GM19468 (cell line): ENCODE data around the gene CDHR4.
"Not testable (repeated sequence)": the region's sequence is repeated elsewhere in the genome, so short reads cannot be mapped to it uniquely, and the experiment has no call there.

Experiments
- ATAC-seq: cut with Tn5 transposase; IDR thresholded peaks from one replicate; pipeline ENCODE4 v1.9.1; 2021; ENCODE audit warnings: mild to moderate bottlenecking, moderate library complexity, moderate number of reproducible peaks; ENCODE audit not compliant: unreplicated experiment; ENCODE audit errors: extremely low read depth

CDHR4 gene

DNA sequence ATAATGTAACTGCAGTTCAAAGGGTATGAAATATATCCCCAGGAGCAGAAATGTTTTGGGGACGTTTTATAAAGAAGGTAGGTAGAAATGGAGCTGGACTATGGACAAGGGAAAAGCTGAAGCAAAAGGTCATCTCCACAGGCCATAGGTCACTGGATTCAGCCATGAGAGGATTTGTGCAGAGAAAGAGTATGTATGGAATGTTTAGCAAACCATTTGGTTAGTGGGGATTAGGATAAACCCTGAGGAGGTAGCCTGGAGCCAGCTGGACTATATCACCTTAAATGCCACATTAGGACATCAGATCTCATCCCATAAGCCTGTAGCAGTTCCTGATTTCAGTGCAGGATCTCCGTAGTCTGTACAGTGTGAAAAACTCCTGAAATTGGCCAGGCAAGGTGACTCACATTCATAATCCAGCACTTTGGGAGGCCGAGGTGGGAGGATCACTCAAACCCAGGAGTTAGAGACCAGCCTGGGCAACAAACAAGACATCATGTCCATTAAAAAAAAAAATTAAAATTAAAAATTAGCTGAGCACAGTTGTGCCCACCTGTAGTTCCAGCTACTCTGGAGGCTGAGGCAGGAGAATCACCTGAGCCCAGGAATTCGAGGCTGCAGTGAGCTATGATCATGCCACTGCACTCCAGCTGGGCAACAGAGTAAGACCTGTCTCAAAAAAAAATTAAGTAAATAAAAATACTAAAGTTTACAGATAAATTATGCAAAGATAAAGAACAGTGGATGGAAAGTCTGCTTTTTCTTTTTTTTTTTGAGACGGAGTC, 18.1 kb downstream of the CDHR4 start:
- no peak for ATAC-seq

DNA sequence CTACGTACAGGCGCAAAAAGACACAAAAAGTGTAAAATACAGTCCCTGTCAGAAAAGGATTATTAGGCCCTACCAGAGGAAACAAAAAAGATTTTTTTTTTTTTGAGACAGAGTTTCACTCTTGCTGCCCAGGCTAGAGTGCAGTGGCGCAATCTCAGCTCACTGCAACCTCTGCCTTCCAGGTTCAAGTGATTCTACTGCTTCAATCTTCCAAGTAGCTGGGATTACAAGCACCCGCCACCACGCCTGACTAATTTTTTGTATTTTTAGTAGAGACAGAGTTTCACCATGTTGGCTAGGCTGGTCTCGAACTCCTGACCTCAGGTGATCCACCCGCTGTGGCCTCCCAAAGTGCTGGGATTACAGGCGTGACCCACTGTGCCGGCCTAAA, 18.7 kb downstream of the CDHR4 start:
- ATAC-seq = not testable (repeated sequence)

DNA sequence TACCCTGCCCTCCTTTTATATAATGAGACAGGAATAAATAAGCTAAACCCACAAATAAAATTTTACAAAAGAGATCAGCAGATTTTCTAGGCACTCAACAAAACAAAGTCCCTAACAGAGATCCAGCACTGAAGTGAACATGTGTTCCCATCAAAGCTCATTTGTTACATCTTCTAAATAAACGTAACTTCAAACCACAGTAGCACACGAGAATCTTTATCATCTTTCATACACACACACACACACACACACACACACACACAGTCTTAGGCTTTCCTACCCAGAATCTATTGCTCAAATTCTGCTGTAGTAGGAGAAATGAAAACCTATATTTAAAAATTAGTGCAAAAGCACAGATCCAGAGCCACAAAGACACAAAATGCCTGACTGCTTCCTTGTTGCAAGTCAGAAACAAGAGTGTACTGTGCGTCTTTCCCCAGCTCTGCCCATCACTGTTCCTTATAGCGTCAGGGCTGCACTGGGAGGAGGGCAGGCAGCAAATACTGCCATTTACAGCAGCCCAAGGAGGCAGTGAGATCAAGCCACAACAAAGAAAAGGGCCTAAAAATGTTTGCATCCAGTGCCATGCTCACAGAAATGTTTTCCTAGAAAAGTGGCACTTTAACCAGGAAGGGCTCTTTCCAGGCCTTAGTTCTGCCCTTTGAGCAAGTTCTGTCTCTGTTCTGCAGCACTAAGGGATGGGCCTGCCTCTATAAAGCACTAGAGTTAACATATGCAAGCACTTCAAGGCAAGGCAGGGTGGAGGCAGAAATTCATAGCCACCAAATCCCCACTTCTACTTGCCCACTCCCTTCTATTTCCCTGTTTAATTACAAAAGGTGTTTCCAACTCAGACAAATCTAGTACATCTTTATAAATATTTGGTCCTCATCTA, 19.3 kb downstream of the CDHR4 start:
- no peak for ATAC-seq

DNA sequence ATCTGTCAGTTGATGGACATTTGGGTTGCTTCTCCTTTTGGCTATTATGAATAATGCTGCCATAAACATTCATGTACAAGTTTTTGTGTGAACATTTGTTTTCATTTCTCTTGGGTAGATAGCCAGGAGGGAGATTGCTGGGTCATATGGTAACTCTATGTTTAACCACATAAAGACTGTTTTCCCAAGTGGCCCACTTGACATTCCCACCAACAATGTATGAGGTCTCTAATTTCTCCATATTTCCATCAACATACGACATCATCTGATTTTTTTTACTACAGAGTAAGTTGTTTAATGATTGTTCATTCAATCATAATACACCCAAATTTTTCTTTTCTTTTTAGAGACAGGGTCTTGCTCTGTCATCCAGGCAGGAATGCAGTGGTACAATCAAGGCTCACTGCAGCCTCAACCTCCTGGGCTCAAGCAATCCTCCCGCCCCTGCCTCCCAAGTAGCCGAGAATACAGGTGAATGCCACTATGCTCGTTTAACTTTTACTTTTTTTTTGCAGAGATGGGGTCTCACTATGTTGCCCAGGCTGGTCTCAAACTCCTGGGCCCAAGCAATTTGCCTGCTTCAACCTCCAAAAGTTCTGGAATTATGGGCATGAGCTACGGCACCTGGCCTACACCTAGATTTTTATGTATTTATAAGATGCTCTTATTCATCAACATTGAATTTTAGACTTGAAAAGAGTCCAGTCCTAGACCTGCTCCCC, 20.2 kb downstream of the CDHR4 start:
- no peak for ATAC-seq

DNA sequence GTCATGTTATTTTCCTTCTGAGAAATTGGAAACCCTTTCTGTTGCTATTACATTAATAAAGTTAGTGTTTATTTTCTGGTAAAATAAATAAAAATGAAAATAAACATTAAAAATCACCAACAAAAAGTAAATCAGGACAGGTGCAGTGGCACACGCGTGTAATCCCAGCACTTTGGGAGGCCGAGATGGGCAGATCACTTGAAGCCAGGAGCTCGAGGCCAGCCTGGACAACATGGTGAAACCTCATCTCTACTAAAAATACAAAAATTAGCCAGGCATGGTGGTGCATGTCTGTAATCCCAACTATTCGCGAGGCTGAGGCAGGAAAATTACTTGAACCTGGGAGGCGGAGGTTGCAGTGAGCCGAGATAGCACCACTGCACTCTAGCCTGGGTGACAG, 23.6 kb downstream of the CDHR4 start:
- not testable (repeated sequence) for ATAC-seq

DNA sequence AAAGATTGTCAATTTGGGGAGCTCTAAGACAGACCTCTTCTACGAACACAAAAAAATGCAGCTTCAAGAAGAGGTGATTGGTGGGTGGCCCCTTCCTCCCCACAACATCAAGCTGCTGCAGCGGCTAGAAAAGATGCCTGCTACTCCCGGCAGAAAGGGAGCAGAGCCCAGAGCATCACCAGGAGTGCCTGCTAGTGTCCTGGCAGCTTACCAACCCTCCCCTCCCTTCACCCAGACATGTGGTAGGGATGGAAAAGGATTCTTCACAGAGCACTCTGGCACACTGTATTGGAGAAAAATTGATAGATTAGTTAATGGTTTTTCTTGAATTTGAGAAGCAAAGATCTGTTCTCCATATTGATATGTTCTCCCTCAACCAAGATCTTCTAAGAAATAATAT, 24.1 kb downstream of the CDHR4 start:
- ATAC-seq = no peak

DNA sequence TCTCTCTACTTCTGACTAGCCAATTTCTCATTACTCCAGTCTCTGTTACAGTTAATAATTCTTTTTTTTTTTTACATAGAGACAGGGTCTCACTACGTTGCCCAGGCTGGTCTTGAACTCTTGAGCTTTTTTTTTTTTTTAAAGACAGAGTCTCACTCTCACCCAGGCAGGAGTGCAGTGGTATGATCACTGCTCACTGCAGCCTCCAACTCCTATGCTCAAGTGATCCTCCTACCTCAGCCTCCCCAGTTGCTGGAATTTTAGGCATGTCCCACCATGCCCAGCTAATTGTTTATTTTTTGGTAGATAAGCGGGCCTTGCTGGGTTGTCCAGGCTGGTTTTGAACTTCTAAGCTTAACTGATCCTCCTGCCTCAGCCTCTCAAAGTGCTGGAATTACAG, 27.0 kb downstream of the CDHR4 start:
- ATAC-seq = no peak

DNA sequence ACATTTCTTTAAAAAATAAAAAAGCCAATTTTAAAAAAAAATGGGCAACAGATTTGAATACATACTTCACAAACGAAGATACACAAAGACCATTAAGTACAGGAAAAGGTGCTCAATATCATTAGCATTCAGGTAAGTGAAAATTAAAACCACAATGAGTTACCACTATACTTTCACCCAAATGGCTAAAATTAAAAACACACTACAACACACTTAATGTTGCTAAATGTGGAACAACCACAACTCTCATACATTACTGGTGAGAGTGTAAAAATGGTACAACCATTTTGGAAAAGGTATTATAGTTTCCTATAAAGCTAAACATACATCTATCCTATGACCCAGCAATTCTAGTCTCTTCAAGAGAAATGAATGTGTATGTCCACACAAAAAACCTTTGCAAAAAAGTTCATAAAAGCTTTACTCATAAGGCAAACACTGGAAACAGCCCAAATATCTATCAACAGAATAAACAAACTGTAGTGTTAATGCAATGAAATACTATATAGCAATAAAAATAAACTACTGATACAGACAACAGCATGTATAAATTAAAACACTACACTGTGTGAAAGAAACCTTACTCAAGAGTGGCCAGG, 28.2 kb downstream of the CDHR4 start:
- ATAC-seq = no peak

DNA sequence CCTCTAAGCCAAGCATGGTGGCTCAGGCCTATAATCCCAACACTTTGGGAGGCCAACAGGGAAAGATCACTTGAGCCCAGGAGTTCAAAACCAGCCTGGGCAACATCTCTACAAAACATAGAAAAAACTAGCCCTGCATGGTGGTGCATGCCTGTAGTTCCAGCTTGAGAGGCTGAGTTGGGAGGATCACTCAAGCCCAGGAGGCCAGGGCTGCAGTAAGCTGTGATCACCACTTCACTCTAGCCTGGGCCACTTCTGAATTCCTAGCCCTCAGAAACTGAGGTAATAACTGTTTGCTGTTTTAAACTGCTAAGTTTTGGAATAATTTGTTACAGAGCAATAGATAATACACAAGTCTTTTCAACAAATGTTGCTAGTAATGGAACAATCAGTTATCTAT, 29.7 kb downstream of the CDHR4 start:
- no peak for ATAC-seq

DNA sequence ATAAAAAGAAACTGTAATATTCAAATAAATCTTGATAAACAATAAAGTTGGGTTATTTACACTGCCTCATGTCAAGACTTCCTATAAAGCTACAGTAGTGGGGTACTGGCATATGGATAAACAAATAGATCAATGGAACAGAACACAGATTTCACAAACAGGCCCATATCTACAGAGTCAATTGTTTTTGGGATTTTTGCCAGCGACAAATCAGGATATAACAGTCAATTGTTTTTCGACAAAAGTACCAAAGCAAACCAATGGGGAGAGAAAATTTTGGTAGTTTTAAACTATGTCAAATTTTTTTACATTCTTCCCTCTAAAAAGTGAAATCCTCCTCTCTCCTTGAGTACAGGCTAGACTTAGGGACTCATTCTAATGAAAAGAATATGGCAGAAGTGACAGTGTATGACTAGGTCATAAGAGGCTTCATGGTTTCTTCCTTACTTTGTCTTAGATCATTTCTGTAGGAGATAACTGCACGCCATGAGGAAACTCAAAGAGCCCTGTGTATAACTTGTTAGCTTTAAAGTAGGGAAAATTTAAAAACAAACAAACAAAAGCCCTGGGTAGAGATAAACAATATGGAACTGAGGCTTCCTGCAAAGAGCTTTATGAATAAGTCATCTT, 30.3 kb downstream of the CDHR4 start:
- no peak for ATAC-seq

DNA sequence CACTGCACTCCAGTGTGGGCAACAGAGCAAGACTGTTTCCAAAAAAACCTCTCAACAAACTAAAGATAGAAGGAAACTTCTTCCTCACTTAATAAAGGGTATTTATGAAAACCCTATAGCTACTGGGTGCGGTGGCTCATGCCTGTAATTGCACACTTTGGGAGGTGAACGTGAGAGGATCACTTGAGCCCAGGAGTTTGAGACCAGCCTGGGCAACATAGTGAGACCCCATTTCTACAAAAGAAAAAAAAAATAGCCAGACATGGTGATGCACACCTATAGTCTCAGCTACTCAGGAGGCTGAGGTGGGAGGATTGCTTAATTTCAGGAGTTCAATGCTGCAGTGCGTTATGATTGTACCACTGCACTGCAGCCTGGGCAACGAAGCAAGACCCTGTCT, 35.7 kb downstream of the CDHR4 start:
- ATAC-seq = no peak

DNA sequence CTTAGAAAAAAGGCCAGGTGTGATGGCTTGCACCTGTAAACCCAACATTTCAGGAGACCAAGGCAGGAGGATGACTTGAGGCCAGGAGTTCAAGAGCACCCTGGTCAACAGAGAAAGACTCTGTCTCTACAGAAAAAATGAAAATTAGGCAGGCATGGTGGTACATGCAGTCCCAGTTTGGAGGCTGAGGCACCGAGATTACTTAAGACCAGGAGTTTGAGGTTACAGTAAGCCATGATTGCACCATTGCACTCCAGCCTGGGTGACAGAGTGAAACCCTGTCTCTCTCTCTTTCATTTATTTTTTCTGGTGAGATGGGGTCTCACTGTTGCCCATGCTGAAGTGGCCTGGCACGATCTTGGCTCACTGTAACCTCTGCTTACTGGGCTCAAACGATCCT, 38.0 kb downstream of the CDHR4 start:
- ATAC-seq = no peak

DNA sequence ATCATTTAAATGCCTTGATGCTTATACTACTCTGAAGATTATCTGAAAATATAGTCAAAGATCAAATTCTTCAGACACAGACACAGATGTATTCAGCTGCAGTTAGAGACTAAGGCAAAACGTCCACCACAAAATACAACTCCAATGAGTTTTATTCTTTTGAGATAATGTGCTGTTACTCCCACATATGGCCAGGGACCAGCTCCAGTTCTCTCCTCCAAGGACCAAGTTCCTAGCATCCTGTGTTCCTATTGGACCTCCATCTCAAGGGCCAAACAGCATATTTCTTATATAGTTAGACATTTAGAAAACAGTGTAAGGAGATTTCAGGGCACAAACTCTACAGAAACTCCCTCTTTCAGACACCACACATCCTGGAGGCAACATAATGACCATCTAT, 40.4 kb downstream of the CDHR4 start:
- no peak for ATAC-seq

DNA sequence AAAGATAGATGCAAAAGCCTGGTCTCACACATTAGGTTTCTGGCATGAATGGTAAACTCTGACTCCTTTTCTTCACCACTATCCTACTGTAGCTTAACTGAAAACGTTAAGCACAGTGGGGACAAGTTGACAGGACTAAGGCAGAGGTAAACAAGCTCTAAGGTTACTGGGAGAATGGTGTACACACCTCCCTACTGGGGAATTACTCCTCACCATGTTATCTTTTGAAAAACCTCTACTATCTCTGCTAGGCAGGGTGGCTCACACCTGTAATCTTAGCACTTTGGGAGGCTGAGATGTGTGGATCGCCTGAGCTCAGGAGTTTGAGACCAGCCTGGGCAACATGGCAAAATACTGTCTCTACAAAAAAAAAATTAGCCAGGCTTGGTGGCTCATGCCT, 42.5 kb downstream of the CDHR4 start:
- no peak for ATAC-seq

DNA sequence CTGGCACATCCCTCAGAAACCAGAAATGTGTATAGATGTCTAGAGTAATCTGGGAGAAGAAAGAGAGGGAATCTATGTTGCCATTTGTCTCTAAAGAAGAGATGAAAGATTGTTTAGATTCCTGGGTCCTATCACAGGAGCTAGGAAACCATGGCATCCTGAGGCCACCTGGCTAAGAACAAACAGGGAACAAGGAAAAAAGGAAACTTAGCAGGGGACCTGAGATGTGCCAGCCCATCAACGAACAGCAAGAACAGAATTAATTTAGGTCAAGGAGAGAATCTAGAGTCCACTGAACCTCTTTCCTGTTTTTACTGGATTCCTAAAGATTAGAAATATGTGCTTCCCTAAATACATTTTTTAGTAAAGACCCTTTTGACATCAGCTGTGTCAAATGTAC, 43.6 kb downstream of the CDHR4 start:
- ATAC-seq = no peak

DNA sequence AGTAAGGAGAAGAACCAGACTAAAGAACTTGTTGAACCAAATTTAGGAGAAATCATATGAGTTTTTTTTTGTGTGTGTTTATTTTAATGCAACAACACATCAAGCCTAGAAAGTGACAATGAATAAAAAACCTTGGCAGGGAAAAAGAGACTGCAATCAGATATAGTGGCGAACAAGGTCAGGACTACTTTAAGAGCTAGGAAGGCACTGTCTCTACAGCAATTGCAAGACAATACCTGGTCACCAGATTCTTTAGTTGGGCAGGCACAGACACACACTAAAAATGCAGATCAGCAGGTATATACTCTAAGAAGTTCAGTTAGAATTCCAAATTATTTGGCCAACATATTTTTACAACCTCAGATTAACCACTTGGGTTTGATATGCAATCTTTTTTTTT, 45.1 kb downstream of the CDHR4 start:
- ATAC-seq = no peak

DNA sequence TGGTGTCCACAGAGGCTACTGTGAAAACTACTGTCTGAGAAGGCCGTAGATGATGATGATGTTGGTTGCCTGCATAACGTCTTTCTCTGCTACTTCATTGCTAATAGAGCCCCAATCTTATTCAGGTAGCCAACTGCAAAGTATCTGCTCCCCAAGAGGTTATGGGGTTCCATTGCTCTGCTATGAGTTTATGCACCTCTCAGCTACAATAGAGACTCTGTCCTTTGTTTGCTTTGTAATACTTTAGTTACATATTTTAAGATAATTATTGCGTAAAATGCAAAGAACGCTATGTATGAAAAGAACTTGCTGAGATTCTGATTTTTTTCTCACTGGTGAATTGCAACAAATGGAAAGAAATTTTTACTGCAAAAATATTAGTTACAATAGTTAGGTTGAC, 48.2 kb downstream of the CDHR4 start:
- ATAC-seq = no peak

DNA sequence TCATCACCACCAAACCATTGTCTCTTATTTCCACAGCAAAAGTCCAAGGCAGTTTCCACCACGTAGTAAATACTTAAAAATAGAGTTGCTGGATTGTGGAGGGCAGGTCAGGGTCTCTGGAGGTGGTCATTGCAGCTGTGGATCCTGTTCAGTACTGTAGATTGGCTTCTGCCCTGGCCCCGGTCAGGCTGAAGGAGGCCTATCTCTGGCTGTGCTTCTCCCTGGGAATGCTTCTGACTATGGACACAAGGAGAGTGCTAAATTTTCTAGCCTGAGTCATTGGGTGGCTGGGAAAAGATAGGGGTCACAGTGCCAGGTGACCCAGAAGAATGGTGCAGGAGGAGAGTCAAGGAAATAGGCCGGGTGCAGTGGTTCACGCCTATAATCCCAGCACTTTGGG, 49.6 kb downstream of the CDHR4 start:
- ATAC-seq = no peak

DNA sequence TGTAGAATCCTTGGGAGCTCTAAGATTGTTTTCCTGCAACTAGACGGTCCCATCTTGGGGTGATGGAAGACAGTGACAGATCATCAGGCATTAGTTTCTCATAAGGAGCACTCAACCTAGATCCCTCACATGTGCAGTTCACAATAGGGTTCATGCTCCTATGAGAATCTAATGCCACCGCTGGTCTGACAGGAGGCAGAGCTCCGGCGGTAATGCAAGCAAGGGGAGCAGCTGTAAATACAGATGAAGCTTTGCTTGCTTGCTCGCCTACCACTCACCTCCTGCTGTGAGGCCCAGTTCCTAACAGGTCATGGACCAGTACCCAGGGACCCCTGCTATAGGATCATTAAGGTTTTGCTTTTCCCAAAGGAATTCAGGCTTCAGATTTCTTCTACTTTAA, 50.8 kb downstream of the CDHR4 start:
- not testable (repeated sequence) for ATAC-seq
